Endothelial cell of umbilical vein (primary cell): ENCODE data around the gene CCDC116. TPM values are rescaled to one million over a fixed set of nuclear protein-coding genes. Genes with fewer than 3 reads are reported as not detected.

Source experiments
- BruUV-seq: library from RNA; stranded (reverse); fragments of 400-500 nt; replicated peaks from 2 replicates; lab custom pipeline; 2021; lab: Mats Ljungman, UMichigan
- CTCF ChIA-PET: fragments of 300-600, 350-600 bp; sonication (Branson Sonifier 250); formaldehyde crosslinking; loops from one replicate; lab custom pipeline; 2021; ENCODE audit warnings: antibody characterized with exemption, inconsistent platforms; lab: Charles Lee
- POLR2A ChIA-PET: fragments of 300-600, 350-600 bp; sonication (Branson Sonifier 250); formaldehyde crosslinking; loops from one replicate; lab custom pipeline; 2021; ENCODE audit warnings: antibody characterized with exemption, inconsistent platforms; lab: Charles Lee
- DNase-seq: peaks from one replicate; pipeline ENCODE4 v3.0.0-alpha.2; 2011; ENCODE audit warnings: low read depth, low spot score
- FAIRE-seq: peaks from 2 replicates; lab custom pipeline; 2011; peaks lifted over from hg19 to GRCh38; lab: Jason Lieb, UNC
- H2AFZ ChIP-seq: 2 replicates; pipeline ENCODE4 v1.6.0; 2012; ENCODE audit warnings: low read depth, low read length, control low read depth, inconsistent platforms
- H3K27ac ChIP-seq: 2 replicates; pipeline ENCODE4 v1.5.1; 2011; ENCODE audit warnings: low read depth, mild to moderate bottlenecking, control low read depth, low read length, moderate library complexity; ENCODE audit not compliant: insufficient read depth
- H3K27me3 ChIP-seq, 2 experiments: 2 replicates each; pipeline versions ENCODE4 v1.6.0 to v1.6.1; 2011; ENCODE audit warnings: low read length in 2 of 2, mixed read lengths in 1 of 2; ENCODE audit not compliant: control insufficient read depth in 2 of 2, insufficient read depth in 2 of 2
- H3K36me3 ChIP-seq, 2 experiments: 2 replicates in 1 of 2; 3 replicates in 1 of 2; pipeline ENCODE4 v1.5.1; 2011; ENCODE audit warnings: low read length in 2 of 2, mild to moderate bottlenecking in 1 of 2, moderate library complexity in 1 of 2; ENCODE audit not compliant: control insufficient read depth in 2 of 2, insufficient read depth in 2 of 2; ENCODE audit errors: extremely low read depth in 1 of 2
- H3K4me1 ChIP-seq: 3 replicates; pipeline ENCODE4 v1.5.1; 2011; ENCODE audit warnings: mild to moderate bottlenecking, low read length; ENCODE audit not compliant: control insufficient read depth, insufficient read depth; ENCODE audit errors: extremely low read depth
- H3K4me2 ChIP-seq: 2 replicates; pipeline ENCODE4 v1.6.1; 2011; ENCODE audit warnings: low read length, control low read depth, mixed read lengths; ENCODE audit not compliant: insufficient read depth
- H3K4me3 ChIP-seq, 3 experiments: fragments of 200-600 bp in 1 of 3; sonication (generic), shearing (Covaris generic) in 1 of 3; replicated peaks in 1 of 3; 2 replicates each; pipeline ENCODE4 v1.5.1; 2011 to 2016; ENCODE audit warnings: control low read depth in 3 of 3, low read length in 3 of 3, mild to moderate bottlenecking in 2 of 3, inconsistent platforms in 1 of 3, low read depth in 1 of 3, moderate library complexity in 1 of 3; ENCODE audit not compliant: insufficient read depth in 1 of 3
- H3K79me2 ChIP-seq: 2 replicates; pipeline ENCODE4 v1.6.0; 2012; ENCODE audit warnings: low read length, inconsistent platforms; ENCODE audit not compliant: control insufficient read depth, insufficient read depth
- H3K9ac ChIP-seq: replicated peaks from 2 replicates; pipeline ENCODE3; 2011; ENCODE audit warnings: low read length, control low read depth; ENCODE audit not compliant: insufficient read depth; ENCODE audit errors: extremely low read depth
- H3K9me1 ChIP-seq: replicated peaks from 3 replicates; pipeline ENCODE4 v1.6.0; 2011; ENCODE audit warnings: mild to moderate bottlenecking, low read length; ENCODE audit not compliant: control insufficient read depth, insufficient read depth; ENCODE audit errors: extremely low read depth
- H3K9me3 ChIP-seq: replicated peaks from 2 replicates; pipeline ENCODE4 v1.5.1; 2012; ENCODE audit warnings: low read length, inconsistent platforms; ENCODE audit not compliant: control insufficient read depth, insufficient read depth
- H4K20me1 ChIP-seq: replicated peaks from 2 replicates; pipeline ENCODE3; 2011; ENCODE audit warnings: mild to moderate bottlenecking, low read length; ENCODE audit not compliant: control insufficient read depth, insufficient read depth; ENCODE audit errors: extremely low read depth
- CTCF ChIP-seq, 2 donors: IDR thresholded peaks; 1 replicate in 1 of 2; 2 replicates in 1 of 2; pipeline ENCODE4 v1.5.1; 2011; ENCODE audit warnings: low read length in 2 of 2, mild to moderate bottlenecking in 2 of 2, moderate library complexity in 2 of 2, control low read depth in 1 of 2, inconsistent platforms in 1 of 2, low read depth in 1 of 2; ENCODE audit not compliant: insufficient read depth in 1 of 2; ENCODE audit errors: extremely low read depth in 1 of 2
- EZH2 ChIP-seq: IDR thresholded peaks from 2 replicates; pipeline ENCODE4 v1.6.1; 2012; ENCODE audit warnings: borderline replicate concordance, low read depth, mild to moderate bottlenecking, moderate library complexity, low read length, inconsistent platforms; ENCODE audit not compliant: severe bottlenecking
- FOS ChIP-seq: IDR thresholded peaks from 2 replicates; pipeline ENCODE4 v1.6.1; 2011; ENCODE audit warnings: mild to moderate bottlenecking, low read length, moderate library complexity, borderline replicate concordance; ENCODE audit not compliant: insufficient read depth
- GATA2 ChIP-seq: IDR thresholded peaks from 2 replicates; pipeline ENCODE4 v1.7.0; 2011; ENCODE audit warnings: low read depth, mild to moderate bottlenecking, moderate library complexity, mixed read lengths, low read length; ENCODE audit not compliant: insufficient read length, insufficient read depth
- JUN ChIP-seq: IDR thresholded peaks from 2 replicates; pipeline ENCODE4 v1.6.1; 2011; ENCODE audit warnings: borderline replicate concordance, low read depth; ENCODE audit not compliant: insufficient read length, insufficient read depth
- MAX ChIP-seq: IDR thresholded peaks from 2 replicates; pipeline ENCODE4 v1.6.1; 2011; ENCODE audit not compliant: insufficient read depth, insufficient read length
- MYC ChIP-seq: IDR thresholded peaks from one replicate; pipeline ENCODE4 v1.6.1; 2011; ENCODE audit warnings: mild to moderate bottlenecking, low read depth, low read length
- POLR2A ChIP-seq: IDR thresholded peaks from 2 replicates; pipeline ENCODE4 v1.6.1; 2012; ENCODE audit warnings: low read depth, mild to moderate bottlenecking, control low read depth, low read length
- POLR2AphosphoS5 ChIP-seq: IDR thresholded peaks from 2 replicates; pipeline ENCODE4 v1.6.1; 2012; ENCODE audit warnings: low read depth, mild to moderate bottlenecking, control low read depth, low read length, moderate library complexity; ENCODE audit not compliant: insufficient read depth
- dilution Hi-C: fragments of 300-500 bp; cut with MboI; formaldehyde crosslinking; loops from one replicate; pipeline ENCODE4 v1.15.0; 2019; ENCODE audit warnings: low sequenced_read_pairs; ENCODE audit not compliant: extremely low pct_ligation_motif_present
- intact Hi-C: fragments of 100-400 bp; cut with micrococcal nuclease; formaldehyde crosslinking; loops from one replicate; pipeline ENCODE4 v1.10.0; 2022
- polyA plus RNA-seq, 4 experiments: library from polyadenylated mRNA; depleted of rRNA in 3 of 4; stranded (reverse) in 3 of 4; unstranded in 1 of 4; fragments of >200 nt; gene quantifications; 2 replicates each; pipeline versions ENCODE4 v1.2.1 to v1.2.3, GENCODE V29; 2011 to 2012; ENCODE audit warnings: missing spikeins in 1 of 4
- total RNA-seq: library from RNA; stranded (reverse); gene quantifications from 2 replicates; pipeline ENCODE4 v1.2.3, GENCODE V29; 2021

Gene CCDC116
- total and polyA plus RNA-seq, 2 donors (not counting 3 experiments of a cell fraction or from before 2014, with no cell fraction given) = 0.21 to 0.33 TPM

GRCh38 chr22:21634081-21634480, 1.5 kb downstream of the CCDC116 start:
- CTCF ChIA-PET = interaction anchor here (1.9 to 2.8 kb wide), 2 partner anchors 8 to 12 kb away, joined by 8 to 11 read pairs; partner anchors contain the start of gene SDF2L1

More at GRCh38 chr22:21634081-21634480, 1.5 kb downstream of the CCDC116 start:
- intact Hi-C loops (no loop called here), dilution Hi-C loops (no loop called here)
- Histone ChIP-seq H3K9me1 (no peaks in the 10 kb centered on the region), H3K4me1 (no peaks in the 10 kb centered on the region), H4K20me1 (no peaks in the 10 kb centered on the region), H3K9ac (no peak overlapping the region), H3K9me3 (no peaks in the 10 kb centered on the region), H2AFZ (no peak overlapping the region), H3K4me3 (no peak overlapping the region), H3K79me2 (peaks cover 6% of the 10 kb centered on the region), H3K4me2 (no peak overlapping the region), H3K27me3 (no peaks in the 10 kb centered on the region), H3K36me3 (no peaks in the 10 kb centered on the region), H3K27ac (no peak overlapping the region)
- FAIRE-seq (no peak), DNase-seq (no peak)
- TF ChIP-seq CTCF (IDR thresholded peaks at IDR 0.05; ENCODE audit: extremely low read depth in 1 of 2, insufficient read depth in 1 of 2, low read depth in 1 of 2, low read length in 2 of 2) (no peak), POLR2A (no peak), MAX (no peak), POLR2AphosphoS5 (no peak), MYC (no peak), GATA2 (no peak), EZH2 (no peak), JUN (no peak), FOS (no peak)
- POLR2A ChIA-PET = no interaction called here
- no TSS peak for BruUV-seq
